ENCODE measurements around the gene SMTN.
"Not testable (repeated sequence)": the region's sequence is repeated elsewhere in the genome, so short reads cannot be mapped to it uniquely, and the experiment has no call there.

Gene SMTN

GRCh38 chr22:31106001-31106571, 25.0 kb downstream of the SMTN start:
- no peak for FAIRE-seq

GRCh38 chr22:31106731-31107177, 25.6 kb downstream of the SMTN start:
- no peak for FAIRE-seq

- peak; percentile 95 for FAIRE-seq
These were observed 26.2 kb downstream of the SMTN start, which contains the start of gene SELENOM for GRCh38 chr22:31107178-31107893. TSS of gene SELENOM (minus strand) at chr22:31107568. CDS start at chr22:31107505, 63 bp downstream.

- FAIRE-seq, result no peak
These were observed 26.7 kb downstream of the SMTN start for GRCh38 chr22:31107894-31108218.

GRCh38 chr22:31112547-31113091, 31.5 kb downstream of the SMTN start:
- FAIRE-seq, result not testable (repeated sequence)

GRCh38 chr22:31118046-31118820, 37.1 kb downstream of the SMTN start:
- no peak for FAIRE-seq

- no peak for FAIRE-seq
These were observed 38.1 kb downstream of the SMTN start for GRCh38 chr22:31119026-31119717.

GRCh38 chr22:31120230-31120629, 39.1 kb downstream of the SMTN start:
- FAIRE-seq, result no peak

GRCh38 chr22:31120642-31121041, 39.5 kb downstream of the SMTN start:
- FAIRE-seq, result no peak

GRCh38 chr22:31121403-31121802, 40.3 kb downstream of the SMTN start:
- FAIRE-seq, result no peak

- FAIRE-seq, result no peak
These were observed 41.0 kb downstream of the SMTN start for GRCh38 chr22:31122196-31122531.

GRCh38 chr22:31122532-31123291, 41.6 kb downstream of the SMTN start, which contains the start of gene INPP5J:
TSS of gene INPP5J (plus strand) at chr22:31122966. CDS start at chr22:31123015, 49 bp downstream.
- peak; percentile 31 for FAIRE-seq

GRCh38 chr22:31123292-31123602, 42.1 kb downstream of the SMTN start:
- FAIRE-seq, result no peak

GRCh38 chr22:31124290-31124689, 43.2 kb downstream of the SMTN start:
- no peak for FAIRE-seq

- FAIRE-seq, result no peak
These were observed 43.8 kb downstream of the SMTN start for GRCh38 chr22:31124811-31125465.

GRCh38 chr22:31125521-31126117, 44.5 kb downstream of the SMTN start:
- FAIRE-seq, result no peak

GRCh38 chr22:31126128-31126868, 45.2 kb downstream of the SMTN start:
- FAIRE-seq, result no peak

GRCh38 chr22:31126869-31127175, 45.7 kb downstream of the SMTN start:
- FAIRE-seq, result no peak

GRCh38 chr22:31127181-31127772, 46.2 kb downstream of the SMTN start:
- FAIRE-seq, result no peak

- no peak for FAIRE-seq
These were observed 47.0 kb downstream of the SMTN start for GRCh38 chr22:31128156-31128555.
